GM12878 (cell line): Measurements from ENCODE around the gene F8A3. TPM values are rescaled to one million over a fixed set of nuclear protein-coding genes. Genes with fewer than 3 reads are reported as not detected.

Experiments used
- ATAC-seq: fragments of 200-7000 bp; cut with Tn5 transposase; 3 replicates; pipeline ENCODE4 v1.9.1; 2020; ENCODE audit warnings: mild to moderate bottlenecking, moderate library complexity
- BruUV-seq: library from RNA; stranded (reverse); fragments of 400-500 nt; replicated peaks from 2 replicates; lab custom pipeline; 2021; lab: Mats Ljungman, UMichigan
- CTCF ChIA-PET: fragments of 300-600 bp; sonication (Branson Sonifier 250); formaldehyde crosslinking; extraction: SDS; loops from one replicate; lab custom pipeline; 2021; ENCODE audit warnings: inconsistent platforms; lab: Yijun Ruan, JAX
- POLR2A ChIA-PET: fragments of 350-600 bp; formaldehyde crosslinking; extraction: SDS; loops from one replicate; lab custom pipeline; 2021; ENCODE audit warnings: inconsistent platforms; lab: Charles Lee
- RAD21 ChIA-PET: fragments of 300-600 bp; sonication (Branson Sonifier 250); formaldehyde crosslinking; loops from one replicate; lab custom pipeline; 2023; ENCODE audit warnings: antibody characterized with exemption; ENCODE audit not compliant: unreplicated experiment; lab: Charles Lee
- SMC1A ChIA-PET: fragments of 300-600 bp; sonication (Branson Sonifier 250); formaldehyde crosslinking; loops from one replicate; lab custom pipeline; 2023; ENCODE audit not compliant: unreplicated experiment, uncharacterized antibody; lab: Charles Lee
- DNase-seq: peaks from one replicate; pipeline ENCODE4 v3.0.0-alpha.2; 2011; ENCODE audit warnings: low read depth, low spot score
- FAIRE-seq: peaks from 3 replicates; lab custom pipeline; 2011; peaks lifted over from hg19 to GRCh38; lab: Jason Lieb, UNC
- H2AFZ ChIP-seq: 2 replicates; pipeline ENCODE4 v1.6.0; 2011; ENCODE audit warnings: low read depth, low read length, control low read depth; ENCODE audit not compliant: control insufficient read depth
- H3K27ac ChIP-seq: 2 replicates; pipeline ENCODE4 v1.5.1; 2011; ENCODE audit warnings: control low read depth; ENCODE audit not compliant: control insufficient read depth, insufficient read depth
- H3K27me3 ChIP-seq, 2 experiments: replicated peaks in 1 of 2; 2 replicates each; pipeline versions ENCODE4 v1.6.0 to v1.6.1; 2011; ENCODE audit warnings: low read length in 1 of 2; ENCODE audit not compliant: control insufficient read depth in 2 of 2, insufficient read depth in 2 of 2
- H3K36me3 ChIP-seq, 2 experiments: 2 replicates each; pipeline ENCODE4 v1.5.1; 2011; ENCODE audit warnings: low read length in 1 of 2; ENCODE audit not compliant: control insufficient read depth in 2 of 2, insufficient read depth in 2 of 2
- H3K4me1 ChIP-seq: 2 replicates; pipeline ENCODE4 v1.6.1; 2011; ENCODE audit warnings: mild to moderate bottlenecking, low read length, moderate library complexity, mixed read lengths; ENCODE audit not compliant: control insufficient read depth, insufficient read depth
- H3K4me2 ChIP-seq: 2 replicates; pipeline ENCODE4 v1.6.0; 2011; ENCODE audit warnings: control low read depth; ENCODE audit not compliant: control insufficient read depth, insufficient read depth
- H3K4me3 ChIP-seq: fragments of 200-600 bp; sonication (generic); 2 replicates; pipeline ENCODE4 v1.5.1; 2016
- H3K79me2 ChIP-seq: 2 replicates; pipeline ENCODE4 v1.6.0; 2011; ENCODE audit warnings: low read length; ENCODE audit not compliant: control insufficient read depth, insufficient read depth
- H3K9ac ChIP-seq: 2 replicates; pipeline ENCODE4 v1.8.0; 2011; ENCODE audit warnings: low read length, control low read depth, mixed read lengths; ENCODE audit not compliant: control insufficient read depth, insufficient read depth
- H3K9me3 ChIP-seq: replicated peaks from 3 replicates; pipeline ENCODE4 v1.5.1; 2011; ENCODE audit warnings: mild to moderate bottlenecking, low read length; ENCODE audit not compliant: control insufficient read depth, insufficient read depth
- H4K20me1 ChIP-seq: 2 replicates; pipeline ENCODE4 v1.6.0; 2011; ENCODE audit not compliant: control insufficient read depth, insufficient read depth
- CHD4 ChIP-seq: fragments of 200-600 bp; sonication (generic); IDR thresholded peaks from 2 replicates; pipeline ENCODE4 v1.6.1; 2016; ENCODE audit warnings: mild to moderate bottlenecking
- CREM ChIP-seq: IDR thresholded peaks from 2 replicates; pipeline ENCODE4 v1.6.1; 2014; ENCODE audit warnings: antibody characterized with exemption, low read depth
- ETV6 ChIP-seq, 2 experiments: fragments of 450-650 bp in 1 of 2; IDR thresholded peaks in 1 of 2; conservative IDR thresholded peaks in 1 of 2; 2 replicates each; pipeline ENCODE4 v1.6.1; 2014; ENCODE audit warnings: antibody characterized with exemption in 1 of 2, borderline replicate concordance in 1 of 2, low read depth in 1 of 2, mild to moderate bottlenecking in 1 of 2, moderate library complexity in 1 of 2
- JUNB ChIP-seq: IDR thresholded peaks from 2 replicates; pipeline ENCODE4 v1.6.1; 2016; ENCODE audit warnings: antibody characterized with exemption, mild to moderate bottlenecking
- NFIC ChIP-seq: IDR thresholded peaks from 2 replicates; pipeline ENCODE4 v1.6.1; 2012; ENCODE audit warnings: low read depth, mild to moderate bottlenecking, inconsistent platforms, low read length, moderate library complexity
- RELA ChIP-seq: fragments of 450-650 bp; IDR thresholded peaks from 2 replicates; pipeline ENCODE4 v1.8.0; 2014; ENCODE audit warnings: borderline replicate concordance; ENCODE audit not compliant: partially characterized antibody
- RUNX3 ChIP-seq: IDR thresholded peaks from 2 replicates; pipeline ENCODE4 v1.6.1; 2012; ENCODE audit warnings: low read length, inconsistent platforms
- SIN3A ChIP-seq: IDR thresholded peaks from 2 replicates; pipeline ENCODE4 v1.6.1; 2012; ENCODE audit warnings: low read depth, low read length, improper control_type of control experiment
- SUZ12 ChIP-seq: fragments of 200-600 bp; sonication (generic); IDR thresholded peaks from one replicate; pipeline ENCODE4 v1.6.1; 2018; ENCODE audit warnings: antibody characterized with exemption, mild to moderate bottlenecking; ENCODE audit not compliant: unreplicated experiment
- WGBS: methylation state at CpG from one replicate; pipeline ENCODE4 v1.1.6; 2016; ENCODE audit warnings: low lambda C conversion rate; ENCODE audit not compliant: insufficient replicate concordance, insufficient coverage; ENCODE audit errors: missing lambda C conversion rate; 5-methylcytosine and 5-hydroxymethylcytosine counted together
- in situ Hi-C: fragments of 300-500 bp; cut with MboI; formaldehyde crosslinking; loops from 9 replicates; pipeline ENCODE4 v1.14.3; 2018; ENCODE audit warnings: mixed read lengths
- intact Hi-C: fragments of 100-400 bp; cut with micrococcal nuclease; formaldehyde crosslinking; loops from one replicate; pipeline ENCODE4 v1.14.2; 2022; ENCODE audit not compliant: unreplicated experiment
- microRNA-seq: library from miRNA; unstranded; fragments of <30 nt; microRNA quantifications from one replicate; pipeline ENCODE4, GENCODE V29; 2018
- polyA plus RNA-seq, 11 experiments: library from polyadenylated mRNA; depleted of rRNA in 4 of 11; unstranded in 6 of 11; stranded (reverse) in 5 of 11; fragments of >200 nt; fragmentation: Nextera tagmentation in 4 of 11; fragmentation: Illumina TruSeq in 1 of 11; extraction: Ambion mirVana in 4 of 11; extraction: Trizol in 1 of 11; gene quantifications; 1 replicate in 1 of 11; 2 replicates in 10 of 11; pipeline versions ENCODE4 v1.2.1 to v1.2.3, GENCODE V29; 2011 to 2016; ENCODE audit warnings: inconsistent platforms in 2 of 11, missing spikeins in 2 of 11, low read depth in 1 of 11
- small RNA-seq: library from RNA; depleted of rRNA; stranded (forward); fragments of <200 nt; gene quantifications from one replicate; pipeline ENCODE3, GENCODE V24; 2014
- total RNA-seq, 4 experiments: library from RNA; depleted of rRNA in 3 of 4; stranded (reverse); fragments of >200 nt in 3 of 4; fragmentation: Illumina TruSeq in 1 of 4; extraction: Trizol in 1 of 4; gene quantifications; 2 replicates each; pipeline versions ENCODE4 v1.2.1 to v1.2.3, GENCODE V29; 2013 to 2021

The F8A3 gene
- total and polyA plus RNA-seq, 10 of the 15 experiments (the other 5 are each of a cell fraction or from before 2014, with no cell fraction given) = 0.04 to 2.4 (median 0.28) TPM; not detected in 3

- WGBS = 58% methylated on average over 1 of the region's 1 CpG
- Histone ChIP-seq H3K4me3 (no peak overlapping the region), H4K20me1 (no peaks in the 10 kb centered on the region), H3K9ac (no peak overlapping the region), H3K4me2 (no peak overlapping the region), H3K27ac (no peak overlapping the region), H2AFZ (no peak overlapping the region), H3K36me3 (no peaks in the 10 kb centered on the region), H3K4me1 (no peaks in the 10 kb centered on the region), H3K9me3 (no peaks in the 10 kb centered on the region), H3K27me3 (no peaks in the 10 kb centered on the region), H3K79me2 (no peaks in the 10 kb centered on the region)
- TF ChIP-seq CREM (no peak), RUNX3 (peak; percentile 25; the same call in 1 of the 2 replicates), SIN3A (no peak), ETV6 (conservative IDR thresholded peaks at IDR 0.05 in 1 of 2, IDR thresholded peaks at IDR 0.05 in 1 of 2; ENCODE audit: borderline replicate concordance in 1 of 2, low read depth in 1 of 2) (0 out of 4 replicates have a peak, but pooled peaks of 1 of the 2 experiments have one; percentile 15), JUNB (peak; percentile 72), RELA (no peak), NFIC (peak; percentile 20; the same call in 1 of the 2 replicates), CHD4 (no peak), SUZ12 (no peak)
- SMC1A ChIA-PET = no interaction called here
- intact Hi-C loops = no loop called here
- no TSS peak for BruUV-seq
- FAIRE-seq (no peak), ATAC-seq (peak; percentile 56), DNase-seq (no peak)
- POLR2A ChIA-PET = no interaction called here
- RAD21 ChIA-PET = no interaction called here
- in situ Hi-C loops = loop anchor here (25.0 kb wide), 2 partner anchors 120 to 1280 kb away; partner anchors contain the start of gene OPN1LW
- CTCF ChIA-PET = no interaction called here
Observed at GRCh38 chrX:155417769-155418168, 40.7 kb downstream of the F8A3 start.

Small RNA genes within 50 kb of the gene (microRNA-seq; reads per million reads assigned to microRNA genes)
- not detected for gene MIR1184-3

Small RNA genes within 50 kb of the gene (small RNA-seq; reads per million reads assigned to genes)
- not detected for gene MIR1184-3

Other genes with a start within 250 kb of the F8A3 start
- 60.9 and 87.6 TPM in 2 replicates for gene VBP1, start 242.2 kb downstream of the F8A3 start, total RNA-seq (2014; rRNA removed)
- gene VBP1, start 242.2 kb downstream of the F8A3 start, total RNA-seq (2014; rRNA removed; fragmentation: Illumina TruSeq; extraction: Trizol) = 93.2 and 97.0 TPM in 2 replicates
- gene VBP1, start 242.2 kb downstream of the F8A3 start, total RNA-seq (2021) = 67.9 and 71.0 TPM in 2 replicates
- 81.9 and 155 TPM in 2 replicates for gene VBP1, start 242.2 kb downstream of the F8A3 start, polyA plus RNA-seq (2011; rRNA removed)
- 107 and 161 TPM in 2 replicates for gene VBP1, start 242.2 kb downstream of the F8A3 start, polyA plus RNA-seq (2014; fragmentation: Illumina TruSeq; extraction: Trizol)
- gene VBP1, start 242.2 kb downstream of the F8A3 start, polyA plus RNA-seq (2014; fragmentation: Nextera tagmentation; extraction: Ambion mirVana) = 100 to 1,000 TPM; 140 to 182 TPM
- 40.9 and 56.4 TPM in 2 replicates for gene VBP1, start 242.2 kb downstream of the F8A3 start, polyA plus RNA-seq (2014; rRNA removed)
- 100 to 1,000 TPM; 141 to 161 TPM for gene VBP1, start 242.2 kb downstream of the F8A3 start, polyA plus RNA-seq (2016; fragmentation: Nextera tagmentation; extraction: Ambion mirVana)
- 7.3 and 7.4 TPM in 2 replicates for gene RAB39B, start 194.1 kb downstream of the F8A3 start, total RNA-seq (2014; rRNA removed)
- gene RAB39B, start 194.1 kb downstream of the F8A3 start, total RNA-seq (2014; rRNA removed; fragmentation: Illumina TruSeq; extraction: Trizol) = 6.1 and 6.4 TPM in 2 replicates
- 6.5 and 7.6 TPM in 2 replicates for gene RAB39B, start 194.1 kb downstream of the F8A3 start, total RNA-seq (2021)
- gene RAB39B, start 194.1 kb downstream of the F8A3 start, polyA plus RNA-seq (2011; rRNA removed) = 5.1 and 7.5 TPM in 2 replicates
- gene RAB39B, start 194.1 kb downstream of the F8A3 start, polyA plus RNA-seq (2014; fragmentation: Illumina TruSeq; extraction: Trizol) = 8.6 and 9.2 TPM in 2 replicates
- gene RAB39B, start 194.1 kb downstream of the F8A3 start, polyA plus RNA-seq (2014; fragmentation: Nextera tagmentation; extraction: Ambion mirVana) = 1 to 10 TPM; 1.6 to 2.9 TPM
- gene RAB39B, start 194.1 kb downstream of the F8A3 start, polyA plus RNA-seq (2014; rRNA removed) = 5.1 and 6.8 TPM in 2 replicates
- 1 to 10 TPM; 7.2 to 7.9 TPM for gene RAB39B, start 194.1 kb downstream of the F8A3 start, polyA plus RNA-seq (2016; fragmentation: Nextera tagmentation; extraction: Ambion mirVana)
- 19.2 and 26.8 TPM in 2 replicates for gene CLIC2, start 124.0 kb downstream of the F8A3 start, total RNA-seq (2014; rRNA removed)
- gene CLIC2, start 124.0 kb downstream of the F8A3 start, total RNA-seq (2014; rRNA removed; fragmentation: Illumina TruSeq; extraction: Trizol) = 31.6 and 32.2 TPM in 2 replicates
- 20.9 and 27.5 TPM in 2 replicates for gene CLIC2, start 124.0 kb downstream of the F8A3 start, total RNA-seq (2021)
- gene CLIC2, start 124.0 kb downstream of the F8A3 start, polyA plus RNA-seq (2011; rRNA removed) = 18.6 and 25.9 TPM in 2 replicates
- gene CLIC2, start 124.0 kb downstream of the F8A3 start, polyA plus RNA-seq (2014; fragmentation: Illumina TruSeq; extraction: Trizol) = 35.6 and 43.8 TPM in 2 replicates
- 10 to 100 TPM; 31.7 to 41.0 TPM for gene CLIC2, start 124.0 kb downstream of the F8A3 start, polyA plus RNA-seq (2014; fragmentation: Nextera tagmentation; extraction: Ambion mirVana)
- 17.5 and 19.1 TPM in 2 replicates for gene CLIC2, start 124.0 kb downstream of the F8A3 start, polyA plus RNA-seq (2014; rRNA removed)
- gene CLIC2, start 124.0 kb downstream of the F8A3 start, polyA plus RNA-seq (2016; fragmentation: Nextera tagmentation; extraction: Ambion mirVana) = 10 to 100 TPM; 18.4 to 21.3 TPM
- gene F8A2, start 76.5 kb downstream of the F8A3 start, total RNA-seq (2014; rRNA removed) = not detected in 2 replicates
- gene F8A2, start 76.5 kb downstream of the F8A3 start, total RNA-seq (2014; rRNA removed; fragmentation: Illumina TruSeq; extraction: Trizol) = not detected in 2 replicates
- gene F8A2, start 76.5 kb downstream of the F8A3 start, total RNA-seq (2021) = not detected in 2 replicates
- not detected in 2 replicates for gene F8A2, start 76.5 kb downstream of the F8A3 start, polyA plus RNA-seq (2011; rRNA removed)
- not detected in 2 replicates for gene F8A2, start 76.5 kb downstream of the F8A3 start, polyA plus RNA-seq (2014; fragmentation: Illumina TruSeq; extraction: Trizol)
- gene F8A2, start 76.5 kb downstream of the F8A3 start, polyA plus RNA-seq (2014; fragmentation: Nextera tagmentation; extraction: Ambion mirVana) = not detected
- gene F8A2, start 76.5 kb downstream of the F8A3 start, polyA plus RNA-seq (2014; rRNA removed) = not detected in 2 replicates
- not detected for gene F8A2, start 76.5 kb downstream of the F8A3 start, polyA plus RNA-seq (2016; fragmentation: Nextera tagmentation; extraction: Ambion mirVana)
- gene SPRY3, start 154.0 kb upstream of the F8A3 start, total RNA-seq (2014; rRNA removed) = 0.05 and 0.11 TPM in 2 replicates
- gene SPRY3, start 154.0 kb upstream of the F8A3 start, total RNA-seq (2014; rRNA removed; fragmentation: Illumina TruSeq; extraction: Trizol) = 0.09 and 0.14 TPM in 2 replicates
- 0.11 and 0.15 TPM in 2 replicates for gene SPRY3, start 154.0 kb upstream of the F8A3 start, total RNA-seq (2021)
- 0.11 and 0.20 TPM in 2 replicates for gene SPRY3, start 154.0 kb upstream of the F8A3 start, polyA plus RNA-seq (2011; rRNA removed)
- 0.16 and 0.21 TPM in 2 replicates for gene SPRY3, start 154.0 kb upstream of the F8A3 start, polyA plus RNA-seq (2014; fragmentation: Illumina TruSeq; extraction: Trizol)
- under 1 TPM; 0.02 TPM for gene SPRY3, start 154.0 kb upstream of the F8A3 start, polyA plus RNA-seq (2014; fragmentation: Nextera tagmentation; extraction: Ambion mirVana)
- 0.08 and 0.09 TPM in 2 replicates for gene SPRY3, start 154.0 kb upstream of the F8A3 start, polyA plus RNA-seq (2014; rRNA removed)
- not detected for gene SPRY3, start 154.0 kb upstream of the F8A3 start, polyA plus RNA-seq (2016; fragmentation: Nextera tagmentation; extraction: Ambion mirVana)
- gene TMLHE, start 154.3 kb upstream of the F8A3 start, total RNA-seq (2014; rRNA removed) = 8.7 and 9.7 TPM in 2 replicates
- 13.2 and 13.9 TPM in 2 replicates for gene TMLHE, start 154.3 kb upstream of the F8A3 start, total RNA-seq (2014; rRNA removed; fragmentation: Illumina TruSeq; extraction: Trizol)
- 11.9 and 12.5 TPM in 2 replicates for gene TMLHE, start 154.3 kb upstream of the F8A3 start, total RNA-seq (2021)
- 21.7 and 24.6 TPM in 2 replicates for gene TMLHE, start 154.3 kb upstream of the F8A3 start, polyA plus RNA-seq (2011; rRNA removed)
- 14.5 and 19.5 TPM in 2 replicates for gene TMLHE, start 154.3 kb upstream of the F8A3 start, polyA plus RNA-seq (2014; fragmentation: Illumina TruSeq; extraction: Trizol)
- 10 to 100 TPM; 13.8 to 16.3 TPM for gene TMLHE, start 154.3 kb upstream of the F8A3 start, polyA plus RNA-seq (2014; fragmentation: Nextera tagmentation; extraction: Ambion mirVana)
- gene TMLHE, start 154.3 kb upstream of the F8A3 start, polyA plus RNA-seq (2014; rRNA removed) = 7.1 and 7.9 TPM in 2 replicates
- gene TMLHE, start 154.3 kb upstream of the F8A3 start, polyA plus RNA-seq (2016; fragmentation: Nextera tagmentation; extraction: Ambion mirVana) = 10 to 100 TPM; 13.1 to 13.3 TPM